HCT116 (cell line): ENCODE measurements around the gene ABCC5. TPM values are rescaled to one million over a fixed set of nuclear protein-coding genes. Genes with fewer than 3 reads are reported as not detected.

Source experiments
- ATAC-seq: fragments of 200-7000 bp; cut with Tn5 transposase; 2 replicates; pipeline ENCODE4 v1.9.1; 2020; ENCODE audit warnings: mild to moderate bottlenecking, moderate library complexity
- BruUV-seq: library from RNA; stranded (reverse); fragments of 400-500 nt; replicated peaks from 2 replicates; lab custom pipeline; 2021; lab: Mats Ljungman, UMichigan
- CTCF ChIA-PET: fragments of 300-600 bp; sonication (Branson Sonifier 250); formaldehyde crosslinking; loops from one replicate; lab custom pipeline; 2021; ENCODE audit warnings: antibody characterized with exemption; lab: Charles Lee
- POLR2A ChIA-PET: fragments of 300-600, 350-600 bp; sonication (Branson Sonifier 250); formaldehyde crosslinking; loops from one replicate; lab custom pipeline; 2021; ENCODE audit warnings: antibody characterized with exemption; lab: Charles Lee
- RAD21 ChIA-PET, 2 experiments: fragments of 300-600 bp; sonication (Branson Sonifier 250); formaldehyde crosslinking; loops; one replicate each; lab custom pipeline; 2023; ENCODE audit warnings: low total read pairs in 2 of 2; ENCODE audit not compliant: uncharacterized antibody in 2 of 2, unreplicated experiment in 2 of 2, low non-redundant PET in 1 of 2; lab: Charles Lee
- DNase-seq: peaks from one replicate; pipeline ENCODE4 v3.0.0-alpha.2; 2010; ENCODE audit warnings: low read depth, low spot score
- H2AFZ ChIP-seq: fragments of 200-600 bp; shearing (Covaris generic), sonication (generic); 2 replicates; pipeline ENCODE4 v1.6.1; 2017; ENCODE audit warnings: low read depth, mixed run types, mixed read lengths, antibody characterized with exemption, low read length; ENCODE audit not compliant: poor library complexity, severe bottlenecking
- H3K27ac ChIP-seq: 2 replicates; pipeline ENCODE4 v1.5.1; 2012; ENCODE audit warnings: low read depth, low read length
- H3K27me3 ChIP-seq: fragments of 200-600 bp; sonication (generic); 2 replicates; pipeline ENCODE4 v1.6.1; 2016; ENCODE audit warnings: mixed run types, low read length, mixed read lengths; ENCODE audit not compliant: insufficient read depth
- H3K36me3 ChIP-seq, 2 experiments: fragments of 200-500 bp in 1 of 2; fragments of 200-600 bp in 1 of 2; sonication (Bioruptor generic) in 1 of 2; sonication (generic) in 1 of 2; 2 replicates each; pipeline versions ENCODE4 v1.5.1 to v1.6.1; 2014 to 2016; ENCODE audit warnings: low read length in 2 of 2, inconsistent platforms in 1 of 2, mixed read lengths in 1 of 2, mixed run types in 1 of 2; ENCODE audit not compliant: insufficient read depth in 2 of 2, control insufficient read depth in 1 of 2
- H3K4me1 ChIP-seq, 2 experiments: fragments of 200-600 bp in 1 of 2; sonication (generic) in 1 of 2; 2 replicates each; pipeline versions ENCODE4 v1.5.1 to v1.6.1; 2012 to 2017; ENCODE audit warnings: low read length in 2 of 2, inconsistent platforms in 1 of 2, mild to moderate bottlenecking in 1 of 2, mixed read lengths in 1 of 2, mixed run types in 1 of 2, moderate library complexity in 1 of 2; ENCODE audit not compliant: insufficient read depth in 2 of 2, control insufficient read depth in 1 of 2
- H3K4me2 ChIP-seq: fragments of 200-600 bp; sonication (generic); 2 replicates; pipeline ENCODE4 v1.6.1; 2017; ENCODE audit warnings: mixed run types, low read length, mixed read lengths
- H3K4me3 ChIP-seq, 2 experiments: fragments of 200-600 bp in 1 of 2; sonication (generic) in 1 of 2; replicated peaks in 1 of 2; 2 replicates each; pipeline ENCODE4 v1.5.1; 2011 to 2016; ENCODE audit warnings: low read length in 2 of 2, control low read depth in 1 of 2, low read depth in 1 of 2, mild to moderate bottlenecking in 1 of 2, mixed read lengths in 1 of 2, mixed run types in 1 of 2
- H3K79me2 ChIP-seq: fragments of 200-600 bp; sonication (generic); 2 replicates; pipeline ENCODE4 v1.6.1; 2017; ENCODE audit warnings: mild to moderate bottlenecking, mixed run types, low read length, moderate library complexity, mixed read lengths; ENCODE audit not compliant: insufficient read depth
- H3K9ac ChIP-seq: fragments of 200-600 bp; sonication (generic); 2 replicates; pipeline ENCODE4 v1.6.1; 2016; ENCODE audit warnings: low read length, mixed read lengths
- H3K9me2 ChIP-seq: fragments of 200-600 bp; sonication (generic), shearing (Covaris generic); 2 replicates; pipeline ENCODE4 v1.6.1; 2017; ENCODE audit warnings: mixed run types, mild to moderate bottlenecking, moderate library complexity; ENCODE audit not compliant: insufficient read depth
- H3K9me3 ChIP-seq, 2 experiments: fragments of 200-500 bp in 1 of 2; fragments of 200-600 bp in 1 of 2; sonication (Bioruptor generic) in 1 of 2; sonication (generic) in 1 of 2; 2 replicates each; pipeline ENCODE4 v1.6.1; 2014 to 2017; ENCODE audit warnings: low read length in 2 of 2, mixed read lengths in 2 of 2, inconsistent platforms in 1 of 2, low read depth in 1 of 2, mild to moderate bottlenecking in 1 of 2, mixed run types in 1 of 2, moderate library complexity in 1 of 2; ENCODE audit not compliant: control insufficient read depth in 1 of 2, insufficient read depth in 1 of 2
- H4K20me1 ChIP-seq: fragments of 200-600 bp; sonication (generic), shearing (Covaris generic); 2 replicates; pipeline ENCODE4 v1.6.1; 2017; ENCODE audit warnings: mixed run types, mild to moderate bottlenecking, moderate library complexity; ENCODE audit not compliant: insufficient read depth
- ATF3 ChIP-seq: IDR thresholded peaks from 2 replicates; pipeline ENCODE4 v1.6.1; 2012
- CBX3 ChIP-seq: IDR thresholded peaks from 2 replicates; pipeline ENCODE4 v1.6.1; 2012; ENCODE audit warnings: low read depth
- EGR1 ChIP-seq: IDR thresholded peaks from 2 replicates; pipeline ENCODE4 v1.6.1; 2012; ENCODE audit warnings: low read depth
- ELF1 ChIP-seq: IDR thresholded peaks from 2 replicates; pipeline ENCODE4 v1.6.1; 2012; ENCODE audit warnings: low read depth, borderline replicate concordance
- EZH2 ChIP-seq: fragments of 200-600 bp; sonication (generic); IDR thresholded peaks from 2 replicates; pipeline ENCODE4 v1.6.1; 2017; ENCODE audit warnings: antibody characterized with exemption, mixed run types
- EZH2phosphoT487 ChIP-seq: fragments of 200-600 bp; IDR thresholded peaks from 2 replicates; pipeline ENCODE4 v1.6.1; 2018; ENCODE audit warnings: antibody characterized with exemption, borderline replicate concordance
- FOSL1 ChIP-seq: IDR thresholded peaks from 2 replicates; pipeline ENCODE4 v1.6.1; 2012; ENCODE audit warnings: low read depth
- POLR2A ChIP-seq: IDR thresholded peaks from 2 replicates; pipeline ENCODE4 v1.7.0; 2011; ENCODE audit warnings: borderline replicate concordance; ENCODE audit not compliant: insufficient read depth, insufficient read length; ENCODE audit errors: extremely low read depth
- RAD21 ChIP-seq: IDR thresholded peaks from 2 replicates; pipeline ENCODE4 v1.6.1; 2012; ENCODE audit warnings: low read depth, mild to moderate bottlenecking
- SIN3A ChIP-seq: IDR thresholded peaks from 2 replicates; pipeline ENCODE4 v1.6.1; 2012; ENCODE audit warnings: low read depth
- SP1 ChIP-seq: IDR thresholded peaks from 2 replicates; pipeline ENCODE4 v1.6.1; 2012; ENCODE audit warnings: low read depth
- TCF7L2 ChIP-seq: IDR thresholded peaks from 2 replicates; pipeline ENCODE4 v1.7.0; 2011; ENCODE audit warnings: borderline replicate concordance, inconsistent platforms; ENCODE audit not compliant: insufficient read depth, insufficient read length; ENCODE audit errors: extremely low read depth
- YY1 ChIP-seq: IDR thresholded peaks from 2 replicates; pipeline ENCODE4 v1.6.1; 2011; ENCODE audit warnings: low read length, low read depth, moderate library complexity, mild to moderate bottlenecking; ENCODE audit not compliant: insufficient replicate concordance; ENCODE audit errors: extremely low read depth
- ZNF274 ChIP-seq: fragments of 200-500 bp; sonication (Bioruptor generic); IDR thresholded peaks from 2 replicates; pipeline ENCODE4 v1.6.1; 2014; ENCODE audit warnings: mild to moderate bottlenecking, low read depth, low read length, inconsistent platforms
- intact Hi-C: fragments of 100-400 bp; cut with micrococcal nuclease; formaldehyde crosslinking; loops from 2 replicates; pipeline ENCODE4 v1.10.0; 2022
- total RNA-seq: library from RNA; stranded (reverse); gene quantifications from one replicate; pipeline ENCODE4 v1.2.1, GENCODE V29; 2021; ENCODE audit not compliant: unreplicated experiment
- TF ChIP-seq, protein P1 (sequence below), 3 experiments: fragments of 200-600 bp in 1 of 3; sonication (generic) in 1 of 3; IDR thresholded peaks in 2 of 3; conservative IDR thresholded peaks in 1 of 3; 2 replicates each; pipeline ENCODE4 v1.5.1; 2012 to 2017; ENCODE audit warnings: low read depth in 2 of 3, low read length in 2 of 3, antibody characterized with exemption in 1 of 3, borderline replicate concordance in 1 of 3, control low read depth in 1 of 3, mild to moderate bottlenecking in 1 of 3, mixed read lengths in 1 of 3, mixed run types in 1 of 3, moderate library complexity in 1 of 3; ENCODE audit not compliant: insufficient read depth in 1 of 3

ABCC5 gene
- total RNA-seq, 1 experiment from 2014 or later = 16.9 TPM

DNA sequence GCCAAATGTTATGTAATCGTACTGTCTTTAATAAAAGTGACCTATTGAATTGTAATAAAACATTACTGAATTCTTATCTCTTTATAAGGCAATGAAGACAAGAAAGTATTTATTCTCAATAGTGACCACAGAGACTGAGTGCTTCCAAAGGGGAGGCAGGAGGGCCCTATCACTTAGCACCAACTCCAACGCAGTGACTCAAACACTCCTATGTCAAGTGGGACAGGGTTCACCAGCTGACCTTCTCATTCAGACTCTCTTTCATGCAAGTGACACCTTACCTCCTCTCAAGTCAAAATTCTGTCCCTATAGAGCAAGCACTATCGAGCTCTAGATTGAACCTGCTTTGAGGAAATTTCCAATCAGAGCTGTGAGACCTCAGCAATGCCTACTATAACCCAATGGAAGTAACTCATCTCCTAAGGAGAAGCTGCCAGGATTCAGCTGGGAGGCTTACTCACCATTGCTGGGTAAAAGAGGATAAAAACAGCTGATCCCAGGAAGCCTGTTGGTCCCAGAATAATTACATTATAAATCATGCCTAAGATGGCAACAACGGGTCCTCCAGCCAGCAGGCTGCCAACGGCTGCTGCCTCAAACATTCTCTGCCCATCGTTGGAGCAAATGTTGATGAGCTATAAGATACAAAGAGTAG is 35.6 kb downstream of the ABCC5 start:
- H3K27ac ChIP-seq = no peak overlapping the region
- no peak overlapping the region for H3K4me2 ChIP-seq
- DNase-seq = no peak
- no peaks in the 10 kb centered on the region for H3K4me1 ChIP-seq
- peaks cover 4 to 7% of the 10 kb centered on the region in 2 experiments; a peak in 2 of 4 replicates for H3K36me3 ChIP-seq
- no peaks in the 10 kb centered on the region for H3K27me3 ChIP-seq
- H3K9me2 ChIP-seq = no peaks in the 10 kb centered on the region
- no peaks in the 10 kb centered on the region for H4K20me1 ChIP-seq
- H3K79me2 ChIP-seq = no peaks in the 10 kb centered on the region
- POLR2A ChIA-PET = interaction anchor here (0.7 kb wide), 1 partner anchor 12 kb away, joined by 3 read pairs; no protein-coding TSS in a partner anchor
- no peak overlapping the region for H2AFZ ChIP-seq
- H3K9me3 ChIP-seq = no peaks in the 10 kb centered on the region
- CTCF ChIA-PET = interaction anchor here (1.2 kb wide), 1 partner anchor 33 kb away, joined by 3 read pairs; no protein-coding TSS in a partner anchor
- no TSS peak for BruUV-seq
- no peak overlapping the region for H3K4me3 ChIP-seq
- intact Hi-C loops = no loop called here
- RAD21 ChIA-PET = no interaction called here
- no peak overlapping the region for H3K9ac ChIP-seq
- no peak for ATAC-seq
- TF ChIP-seq EGR1 (no peak), EZH2 (no peak), SP1 (no peak), FOSL1 (no peak), POLR2A (no peak)
- TF ChIP-seq, protein P1, sequence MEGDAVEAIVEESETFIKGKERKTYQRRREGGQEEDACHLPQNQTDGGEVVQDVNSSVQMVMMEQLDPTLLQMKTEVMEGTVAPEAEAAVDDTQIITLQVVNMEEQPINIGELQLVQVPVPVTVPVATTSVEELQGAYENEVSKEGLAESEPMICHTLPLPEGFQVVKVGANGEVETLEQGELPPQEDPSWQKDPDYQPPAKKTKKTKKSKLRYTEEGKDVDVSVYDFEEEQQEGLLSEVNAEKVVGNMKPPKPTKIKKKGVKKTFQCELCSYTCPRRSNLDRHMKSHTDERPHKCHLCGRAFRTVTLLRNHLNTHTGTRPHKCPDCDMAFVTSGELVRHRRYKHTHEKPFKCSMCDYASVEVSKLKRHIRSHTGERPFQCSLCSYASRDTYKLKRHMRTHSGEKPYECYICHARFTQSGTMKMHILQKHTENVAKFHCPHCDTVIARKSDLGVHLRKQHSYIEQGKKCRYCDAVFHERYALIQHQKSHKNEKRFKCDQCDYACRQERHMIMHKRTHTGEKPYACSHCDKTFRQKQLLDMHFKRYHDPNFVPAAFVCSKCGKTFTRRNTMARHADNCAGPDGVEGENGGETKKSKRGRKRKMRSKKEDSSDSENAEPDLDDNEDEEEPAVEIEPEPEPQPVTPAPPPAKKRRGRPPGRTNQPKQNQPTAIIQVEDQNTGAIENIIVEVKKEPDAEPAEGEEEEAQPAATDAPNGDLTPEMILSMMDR (IDR thresholded peaks at IDR 0.05 in 2 of 3, conservative IDR thresholded peaks at IDR 0.05 in 1 of 3; ENCODE audit: borderline replicate concordance in 1 of 3, insufficient read depth in 1 of 3, low read depth in 2 of 3, low read length in 2 of 3) = no peak

GRCh38 chr3:183980403-183980802 is 37.3 kb downstream of the ABCC5 start:
- no peak overlapping the region for H3K4me2 ChIP-seq
- H3K9ac ChIP-seq = no peak overlapping the region
- no peak overlapping the region for H3K27ac ChIP-seq
- no peak overlapping the region for H3K4me3 ChIP-seq
- DNase-seq = no peak
- H3K4me1 ChIP-seq = peaks cover 0 to 6% of the 10 kb centered on the region in 2 experiments; a peak in 2 of 4 replicates
- ChIA-PET CTCF (no interaction called here), POLR2A (no interaction called here), RAD21 (no interaction called here)
- intact Hi-C loops = no loop called here
- no TSS peak for BruUV-seq
- no peaks in the 10 kb centered on the region for H3K9me2 ChIP-seq
- no peaks in the 10 kb centered on the region for H3K27me3 ChIP-seq
- H3K36me3 ChIP-seq = peaks cover 0 to 6% of the 10 kb centered on the region in 2 experiments; a peak in 2 of 4 replicates
- H3K79me2 ChIP-seq = no peaks in the 10 kb centered on the region
- H2AFZ ChIP-seq = no peak overlapping the region
- no peaks in the 10 kb centered on the region for H4K20me1 ChIP-seq
- no peak for ATAC-seq
- no peaks in the 10 kb centered on the region for H3K9me3 ChIP-seq
- no peak for TF ChIP-seq SIN3A
- no peak for TF ChIP-seq EZH2phosphoT487
- no peak for TF ChIP-seq ZNF274
- TF ChIP-seq, protein P1 (IDR thresholded peaks at IDR 0.05 in 2 of 3, conservative IDR thresholded peaks at IDR 0.05 in 1 of 3; ENCODE audit: borderline replicate concordance in 1 of 3, insufficient read depth in 1 of 3, low read depth in 2 of 3, low read length in 2 of 3) = no peak
- no peak for TF ChIP-seq POLR2A
- no peak for TF ChIP-seq ELF1
- no peak for TF ChIP-seq EZH2
- no peak for TF ChIP-seq CBX3
- TF ChIP-seq RAD21 = no peak
- TF ChIP-seq SP1 = no peak
- TF ChIP-seq YY1 = no peak
- TF ChIP-seq ATF3 = no peak
- no peak for TF ChIP-seq EGR1
- no peak for TF ChIP-seq TCF7L2
